Dermis microvascular lymphatic vessel endothelial cell (primary cell): ENCODE results near the gene LPP. TPM values are rescaled to one million over a fixed set of nuclear protein-coding genes. Genes with fewer than 3 reads are reported as not detected.

ENCODE experiments used
- DNase-seq, 2 donors: peaks; one replicate each; pipeline versions ENCODE4 v3.0.0 to v3.0.0-alpha.2; 2010; ENCODE audit warnings: low read depth in 2 of 2
- total RNA-seq: library from RNA; depleted of rRNA; stranded (reverse); fragments of >200 nt; gene quantifications from 2 replicates; pipeline ENCODE4 v1.2.1, GENCODE V29; 2014

Gene LPP
- total RNA-seq, 1 donor from 2014 or later = 23.1 TPM

GRCh38 chr3:188539631-188540194 is 385.8 kb downstream of the LPP start:
- no peak for DNase-seq

GRCh38 chr3:188542196-188542595 is 388.2 kb downstream of the LPP start:
- peak in 1 of 2 donors; percentile 52 for DNase-seq

DNA sequence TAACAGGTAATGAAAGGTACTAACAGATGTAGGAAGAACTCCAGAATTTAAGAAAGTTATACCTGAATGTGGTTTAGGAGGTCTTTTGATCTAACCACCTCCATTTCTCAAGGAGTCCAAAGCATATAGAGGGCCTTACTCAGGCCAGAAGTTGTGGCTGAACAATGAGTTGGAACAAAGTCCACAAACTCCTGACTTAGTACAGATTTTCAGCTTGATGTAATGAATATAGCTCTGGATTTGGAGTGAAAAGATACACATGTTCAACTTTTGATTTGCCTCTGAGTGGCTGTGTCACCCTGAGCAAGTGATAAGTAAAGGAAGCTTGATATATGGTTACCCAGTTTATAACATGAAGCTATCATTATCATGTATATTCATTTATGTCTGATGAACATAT is 390.1 kb downstream of the LPP start:
- DNase-seq = no peak

GRCh38 chr3:188546835-188547670 is 393.1 kb downstream of the LPP start:
- DNase-seq = peak; percentile 61 to 89

GRCh38 chr3:188553569-188553968 is 399.6 kb downstream of the LPP start:
- no peak for DNase-seq

DNA sequence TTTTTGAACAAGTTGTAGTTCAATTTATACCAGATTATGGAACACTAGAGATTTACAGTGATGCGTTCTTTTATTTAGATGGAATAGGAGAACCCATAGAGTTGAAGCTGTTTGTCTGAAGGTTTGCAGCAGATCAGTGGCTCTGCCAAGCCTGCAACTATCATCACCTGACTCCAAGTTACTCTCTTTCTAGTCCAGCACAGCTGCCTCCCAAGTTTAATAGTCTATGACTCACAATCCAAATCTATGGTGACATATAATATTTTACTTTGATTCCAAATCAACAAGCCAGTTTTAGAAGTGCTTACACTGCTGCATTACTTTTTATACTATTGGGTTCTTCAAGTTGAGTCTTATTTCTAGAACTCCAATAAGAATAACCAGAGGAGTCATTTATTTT is 400.4 kb downstream of the LPP start:
- DNase-seq = peak in 1 of 2 donors; percentile 40

- DNase-seq = no peak
These were observed 403.3 kb downstream of the LPP start for GRCh38 chr3:188557235-188557634.

GRCh38 chr3:188558343-188559071 is 404.6 kb downstream of the LPP start:
- DNase-seq = peak; percentile 89 to 95

- DNase-seq = peak in 1 of 2 donors; percentile 38
These were observed 405.1 kb downstream of the LPP start for GRCh38 chr3:188559072-188559429.

DNA sequence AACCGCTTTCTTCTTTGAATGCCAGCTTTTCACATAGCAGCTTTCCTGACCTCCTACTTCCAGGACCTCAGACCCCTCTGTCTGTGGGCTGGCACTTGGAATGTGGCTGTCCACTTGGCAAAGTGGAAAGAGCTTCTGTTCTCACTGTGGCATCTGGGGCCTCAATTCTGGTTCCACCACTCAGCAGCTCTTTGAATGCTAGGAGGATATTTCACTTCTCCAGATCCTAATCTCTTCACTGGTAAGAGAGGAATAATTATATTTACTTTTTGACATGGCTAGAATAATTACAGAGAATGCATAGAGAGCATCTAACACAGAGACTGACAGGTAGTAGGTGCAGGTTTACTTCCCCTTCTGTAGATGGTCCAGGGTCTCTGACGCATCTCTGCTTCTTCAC is 405.9 kb downstream of the LPP start:
- no peak for DNase-seq

GRCh38 chr3:188562144-188562543 is 408.2 kb downstream of the LPP start:
- no peak for DNase-seq

DNA sequence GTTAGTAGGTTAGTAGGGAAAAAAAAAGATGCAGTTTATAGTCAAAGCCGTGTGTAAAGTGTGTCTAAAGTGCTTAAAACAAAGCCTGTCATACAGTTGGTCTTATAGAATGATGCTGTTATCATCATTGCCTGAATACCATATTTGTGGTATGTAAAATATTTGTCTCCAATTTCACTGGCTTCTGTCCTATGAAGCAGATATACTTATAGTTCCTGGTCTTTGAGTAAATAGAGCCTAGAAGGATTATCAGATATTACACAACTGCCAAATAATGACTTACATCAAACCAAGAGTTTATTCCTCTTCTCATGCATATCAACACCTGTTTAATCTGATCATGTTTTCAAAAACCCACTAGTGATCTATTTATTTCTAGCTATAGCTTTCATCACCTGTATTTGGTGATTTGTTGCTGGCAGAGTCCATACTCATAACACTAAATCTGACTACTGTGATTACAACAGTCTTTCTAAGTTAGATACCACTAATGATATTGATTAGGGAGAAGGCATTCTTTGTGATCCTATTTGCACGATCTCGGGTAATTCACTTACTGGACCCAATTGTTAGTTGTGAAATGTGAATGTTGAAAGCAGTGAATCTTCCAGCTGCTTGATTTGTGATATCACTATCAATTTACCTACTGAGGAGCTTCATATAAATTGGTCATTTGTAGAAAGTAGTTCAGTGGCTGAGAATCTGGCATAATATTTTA is 413.7 kb downstream of the LPP start:
- no peak for DNase-seq

- no peak for DNase-seq
These were observed 414.8 kb downstream of the LPP start for GRCh38 chr3:188568736-188569135.

- DNase-seq = no peak
These were observed 417.7 kb downstream of the LPP start for GRCh38 chr3:188571531-188572095.

DNA sequence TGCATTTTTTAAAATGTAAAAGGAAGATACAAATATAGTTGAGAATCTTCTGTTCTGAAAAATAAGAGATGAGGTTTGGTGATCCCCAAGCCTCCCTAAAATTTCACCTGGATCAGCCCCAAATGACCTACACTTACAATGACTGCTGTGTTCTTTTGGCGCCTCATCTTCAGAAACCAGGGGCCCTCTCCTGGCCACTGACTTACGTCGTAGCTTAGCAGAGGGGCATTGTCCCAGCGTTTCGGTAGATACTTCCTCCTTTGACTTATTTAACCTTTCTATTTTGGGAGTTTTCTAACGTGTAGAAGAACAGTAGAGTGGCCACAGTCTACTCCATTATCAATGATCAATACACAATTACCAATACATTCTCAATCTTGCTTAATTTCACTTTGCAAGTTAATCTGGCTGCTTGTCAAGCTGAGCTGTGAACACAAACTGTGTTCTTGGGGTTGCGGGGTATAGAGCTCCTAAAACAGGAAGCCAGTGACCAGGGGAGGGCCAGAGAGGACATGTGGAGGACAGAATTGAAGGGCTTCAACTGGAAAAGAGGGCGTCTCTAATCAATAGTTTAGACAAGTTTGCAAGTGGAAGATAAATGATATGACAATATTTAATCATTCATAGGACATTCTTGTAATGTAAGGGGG is 419.5 kb downstream of the LPP start:
- no peak for DNase-seq

DNA sequence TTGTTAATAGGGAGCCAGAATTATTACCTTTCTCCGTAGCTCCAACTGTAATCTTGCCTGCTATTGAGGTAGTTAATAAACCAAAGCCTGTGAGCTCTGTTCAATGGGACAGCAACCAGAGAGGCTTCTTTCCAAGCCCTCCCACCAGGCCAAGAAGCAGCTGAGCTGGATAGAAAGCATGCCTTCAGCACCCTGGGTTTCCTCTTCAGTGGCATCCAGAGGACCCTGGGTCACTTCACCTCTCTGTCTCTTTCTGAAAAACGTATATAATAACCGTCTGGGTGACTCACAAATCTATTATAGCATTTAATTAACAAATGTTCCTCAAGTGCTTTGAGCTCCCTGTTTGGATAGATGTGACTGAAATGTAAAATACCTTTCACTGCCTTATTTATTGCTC is 420.0 kb downstream of the LPP start:
- no peak for DNase-seq

DNA sequence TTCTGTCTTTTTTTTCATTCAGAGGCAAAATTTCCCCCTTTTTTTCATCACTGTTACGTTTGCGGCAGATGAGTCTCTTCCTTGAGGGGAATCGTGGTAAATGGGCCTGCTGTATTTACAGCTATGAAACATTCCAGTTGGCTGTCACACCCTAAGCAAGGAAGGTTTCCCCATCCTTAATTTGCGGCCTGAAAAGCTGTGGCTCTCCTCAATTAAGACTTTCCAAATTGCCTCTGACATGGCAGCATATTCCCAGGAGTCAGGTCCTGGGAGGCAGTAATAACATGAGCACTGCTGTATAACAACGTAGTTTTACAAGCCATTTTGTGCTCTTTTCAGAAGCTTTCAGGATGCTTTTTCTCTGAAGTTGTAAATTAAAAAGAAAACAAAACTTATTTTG is 420.9 kb downstream of the LPP start:
- no peak for DNase-seq

DNA sequence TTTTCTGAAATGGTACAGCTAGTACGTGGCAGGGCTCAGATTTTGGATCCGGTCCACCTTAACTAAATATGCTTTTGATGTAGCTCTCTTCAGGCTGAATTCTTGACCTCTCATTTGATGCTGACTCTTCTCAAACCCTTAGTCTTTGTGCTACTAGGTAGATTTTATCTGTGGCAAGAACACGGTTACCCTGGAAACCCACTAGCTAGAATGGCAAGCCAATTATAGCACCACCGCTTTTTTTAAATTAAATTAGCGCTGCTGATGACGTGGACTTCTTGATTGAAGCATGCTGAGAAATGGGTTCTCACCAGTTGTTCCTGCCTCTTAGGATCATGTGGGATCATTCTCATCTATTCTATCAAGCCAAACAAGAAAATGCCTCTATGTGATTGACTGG is 421.5 kb downstream of the LPP start:
- no peak for DNase-seq

GRCh38 chr3:188577539-188577938 is 423.6 kb downstream of the LPP start:
- DNase-seq = no peak

- peak in 1 of 2 donors; percentile 6 for DNase-seq
These were observed 424.8 kb downstream of the LPP start for GRCh38 chr3:188578576-188579363.
